Measurements from ENCODE around the gene MDC1.
A peak's percentile ranks its signal among the peaks of the same experiment; 100 is the strongest.

MDC1 gene

GRCh38 chr6:30747902-30748769, 31.1 kb upstream of the MDC1 start:
- DNase-seq, result no peak

- DNase-seq, result no peak
These were observed 30.2 kb upstream of the MDC1 start for GRCh38 chr6:30747300-30747687.

GRCh38 chr6:30744054-30744805, 27.1 kb upstream of the MDC1 start, which contains the start of gene IER3:
IER3 (minus strand) TSS chr6:30744547; CDS start chr6:30744518, 29 bp downstream.
- DNase-seq, result peak; percentile 40

GRCh38 chr6:30743099-30744053, 26.3 kb upstream of the MDC1 start:
- no peak for DNase-seq

- DNase-seq, result peak; percentile 86
These were observed 25.4 kb upstream of the MDC1 start, which contains the start of gene FLOT1 for GRCh38 chr6:30742316-30743098. FLOT1 (minus strand) TSS chr6:30742687; CDS start chr6:30742189, 498 bp downstream.

GRCh38 chr6:30741789-30742315, 24.8 kb upstream of the MDC1 start:
- no peak for DNase-seq

GRCh38 chr6:30741063-30741779, 24.1 kb upstream of the MDC1 start:
- DNase-seq, result no peak

- no peak for DNase-seq
These were observed 23.4 kb upstream of the MDC1 start for GRCh38 chr6:30740540-30740870.

- no peak for DNase-seq
These were observed 21.5 kb upstream of the MDC1 start for GRCh38 chr6:30738532-30738931.

- no peak for DNase-seq
These were observed 18.7 kb upstream of the MDC1 start for GRCh38 chr6:30735668-30736314.

- DNase-seq, result no peak
These were observed 15.3 kb upstream of the MDC1 start for GRCh38 chr6:30732237-30732943.

- peak; percentile 15 for DNase-seq
These were observed 13.7 kb upstream of the MDC1 start for GRCh38 chr6:30730601-30731435.

- DNase-seq, result no peak
These were observed 11.0 kb upstream of the MDC1 start for GRCh38 chr6:30727920-30728553.

- no peak for DNase-seq
These were observed 9.7 kb upstream of the MDC1 start for GRCh38 chr6:30726506-30727413.

- no peak for DNase-seq
These were observed 8.8 kb upstream of the MDC1 start for GRCh38 chr6:30725713-30726505.

GRCh38 chr6:30724906-30725667, 8.0 kb upstream of the MDC1 start:
- no peak for DNase-seq
